KMS-11 (cell line): Measurements from ENCODE around the gene ZNF8.

Experiments
- H2AFZ ChIP-seq: fragments of 200-600 bp; sonication (generic); 2 replicates; pipeline ENCODE4 v1.6.1; 2016; ENCODE audit warnings: antibody characterized with exemption, mixed run types, low read depth
- H3K27ac ChIP-seq: fragments of 200-600 bp; sonication (generic); 2 replicates; pipeline ENCODE4 v1.6.1; 2016; ENCODE audit warnings: mild to moderate bottlenecking, mixed run types
- H3K27me3 ChIP-seq: fragments of 200-600 bp; sonication (generic); 2 replicates; pipeline ENCODE4 v1.6.1; 2017; ENCODE audit warnings: mild to moderate bottlenecking, low read depth, mixed run types, moderate library complexity; ENCODE audit not compliant: insufficient read depth
- H3K36me3 ChIP-seq: fragments of 200-600 bp; sonication (generic); 2 replicates; pipeline ENCODE4 v1.6.1; 2017; ENCODE audit warnings: mild to moderate bottlenecking, mixed run types; ENCODE audit not compliant: insufficient read depth
- H3K4me1 ChIP-seq: fragments of 200-600 bp; sonication (generic); 2 replicates; pipeline ENCODE4 v1.6.1; 2016; ENCODE audit warnings: mild to moderate bottlenecking, low read depth, mixed run types; ENCODE audit not compliant: poor library complexity, severe bottlenecking
- H3K4me2 ChIP-seq: fragments of 200-600 bp; sonication (generic); 2 replicates; pipeline ENCODE4 v1.7.0; 2016; ENCODE audit warnings: mild to moderate bottlenecking, mixed run types
- H3K4me3 ChIP-seq: fragments of 200-600 bp; sonication (generic); IDR thresholded peaks from 2 replicates; pipeline ENCODE4 v1.6.1; 2017; ENCODE audit warnings: low read depth, low read length, mixed read lengths; ENCODE audit not compliant: insufficient read depth
- H3K79me2 ChIP-seq: fragments of 200-600 bp; sonication (generic); 2 replicates; pipeline ENCODE4 v1.6.1; 2016; ENCODE audit warnings: low read depth, mixed run types; ENCODE audit not compliant: insufficient read depth
- H3K9ac ChIP-seq: fragments of 200-600 bp; sonication (generic); 2 replicates; pipeline ENCODE4 v1.6.1; 2016; ENCODE audit warnings: mild to moderate bottlenecking, mixed run types
- H4K20me1 ChIP-seq: fragments of 200-600 bp; sonication (generic); 2 replicates; pipeline ENCODE4 v1.6.1; 2016; ENCODE audit warnings: mild to moderate bottlenecking, mixed run types; ENCODE audit not compliant: insufficient read depth
- CTCF ChIP-seq: fragments of 200-600 bp; sonication (generic); conservative IDR thresholded peaks from 2 replicates; pipeline ENCODE4 v1.6.1; 2017; ENCODE audit warnings: low read depth, mild to moderate bottlenecking, antibody characterized with exemption, low read length, moderate library complexity, mixed read lengths

The ZNF8 gene

GRCh38 chr19:58278541-58279041 lies at the start of gene ZNF8:
Gene ZNF8, plus strand, starts transcription at chr19:58278955. Its CDS starts 127 bp downstream, at chr19:58279082.
- peaks cover 15% of the 10 kb centered on the region for H3K79me2 ChIP-seq
- no peaks in the 10 kb centered on the region for H3K36me3 ChIP-seq
- peak within 1 kb of the TSS; percentile 84 for H3K4me2 ChIP-seq
- no peak within 1 kb of the TSS for H3K4me3 ChIP-seq
- H3K27ac ChIP-seq = peak within 1 kb of the TSS; percentile 57
- no peak for TF ChIP-seq CTCF
- no peaks in the 10 kb centered on the region for H4K20me1 ChIP-seq
- peaks cover 6% of the 10 kb centered on the region for H3K4me1 ChIP-seq
- H3K27me3 ChIP-seq = no peaks in the 10 kb centered on the region
- peak within 1 kb of the TSS; percentile 83 for H2AFZ ChIP-seq
- peak within 1 kb of the TSS; percentile 71 for H3K9ac ChIP-seq

- TF ChIP-seq CTCF = no peak
- H3K36me3 ChIP-seq = no peaks in the 10 kb centered on the region
- H3K4me1 ChIP-seq = no peaks in the 10 kb centered on the region
- H3K27ac ChIP-seq = no peak overlapping the region
- H3K27me3 ChIP-seq = no peaks in the 10 kb centered on the region
- no peaks in the 10 kb centered on the region for H3K79me2 ChIP-seq
- no peak overlapping the region for H3K9ac ChIP-seq
- H3K4me2 ChIP-seq = no peak overlapping the region
- H4K20me1 ChIP-seq = no peaks in the 10 kb centered on the region
- H3K4me3 ChIP-seq = no peak overlapping the region
- no peak overlapping the region for H2AFZ ChIP-seq
These were observed 49.5 kb upstream of the ZNF8 start for GRCh38 chr19:58229255-58229639.

GRCh38 chr19:58237324-58237723 lies 41.4 kb upstream of the ZNF8 start:
- Histone ChIP-seq H3K4me1 (no peaks in the 10 kb centered on the region), H3K27ac (no peak overlapping the region), H3K4me3 (no peak overlapping the region), H2AFZ (no peak overlapping the region), H4K20me1 (no peaks in the 10 kb centered on the region), H3K4me2 (no peak overlapping the region), H3K27me3 (no peaks in the 10 kb centered on the region), H3K9ac (no peak overlapping the region), H3K79me2 (no peaks in the 10 kb centered on the region), H3K36me3 (no peaks in the 10 kb centered on the region)
- no peak for TF ChIP-seq CTCF

- no peak overlapping the region for H2AFZ ChIP-seq
- H4K20me1 ChIP-seq = no peaks in the 10 kb centered on the region
- H3K79me2 ChIP-seq = no peaks in the 10 kb centered on the region
- no peaks in the 10 kb centered on the region for H3K27me3 ChIP-seq
- H3K4me2 ChIP-seq = no peak overlapping the region
- 0 out of 2 replicates have a peak, but pooled peaks cover 4% of the 10 kb centered on the region for H3K36me3 ChIP-seq
- no peaks in the 10 kb centered on the region for H3K4me1 ChIP-seq
- no peak overlapping the region for H3K27ac ChIP-seq
- no peak overlapping the region for H3K4me3 ChIP-seq
- TF ChIP-seq CTCF = no peak
- no peak overlapping the region for H3K9ac ChIP-seq
These were observed 35.4 kb upstream of the ZNF8 start for GRCh38 chr19:58243351-58243750.
